COR-L47 (cell line): Measurements from ENCODE around the gene PAQR4.
A peak's percentile ranks its signal among the peaks of the same experiment; 100 is the strongest.

ENCODE experiments used
- DNase-seq: peaks from one replicate; lab custom pipeline; 2025; lab: John Stamatoyannopoulos, UW

PAQR4 gene

DNA sequence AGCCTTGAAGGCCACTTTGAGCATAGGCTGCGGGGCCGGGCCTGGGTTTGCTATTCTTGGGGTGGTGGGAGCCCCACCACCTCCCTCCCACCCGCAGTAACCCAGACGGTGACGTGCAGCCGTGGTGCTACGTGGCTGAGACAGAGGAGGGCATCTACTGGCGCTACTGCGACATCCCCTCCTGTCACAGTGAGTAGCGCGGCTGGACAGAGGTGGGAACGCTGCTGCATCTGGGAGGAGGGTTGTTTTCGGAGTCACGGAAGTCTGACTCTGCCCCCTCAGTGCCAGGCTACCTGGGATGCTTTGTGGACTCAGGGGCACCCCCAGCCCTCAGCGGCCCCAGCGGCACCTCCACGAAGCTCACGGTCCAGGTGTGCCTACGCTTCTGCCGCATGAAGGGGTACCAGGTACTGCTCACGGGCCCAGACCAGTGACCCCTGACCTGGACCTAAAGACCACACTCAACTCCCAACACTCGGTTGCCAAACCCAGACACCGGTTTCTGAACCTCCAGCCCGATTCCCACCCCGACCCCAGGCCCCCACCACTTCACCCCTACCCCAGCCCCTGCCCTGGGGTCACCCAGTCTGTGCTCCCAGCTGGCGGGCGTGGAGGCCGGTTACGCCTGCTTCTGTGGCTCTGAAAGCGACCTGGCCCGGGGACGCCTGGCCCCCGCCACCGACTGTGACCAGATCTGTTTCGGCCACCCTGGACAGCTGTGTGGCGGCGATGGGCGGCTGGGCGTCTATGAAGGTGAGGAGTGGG lies 2.9 kb upstream of the PAQR4 start:
- no peak for DNase-seq

DNA sequence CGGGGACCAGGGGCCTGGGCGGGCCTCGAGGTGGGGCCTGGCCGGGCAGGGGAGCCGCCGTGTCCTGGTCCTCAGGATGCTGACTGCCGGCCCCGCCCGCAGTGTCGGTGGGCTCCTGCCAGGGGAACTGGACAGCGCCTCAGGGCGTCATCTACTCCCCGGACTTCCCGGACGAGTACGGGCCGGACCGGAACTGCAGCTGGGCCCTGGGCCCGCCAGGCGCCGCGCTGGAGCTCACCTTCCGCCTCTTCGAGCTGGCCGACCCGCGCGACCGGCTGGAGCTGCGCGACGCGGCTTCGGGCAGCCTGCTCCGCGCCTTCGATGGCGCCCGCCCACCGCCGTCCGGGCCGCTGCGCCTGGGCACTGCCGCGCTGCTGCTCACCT lies 2.3 kb upstream of the PAQR4 start:
- DNase-seq = no peak

DNA sequence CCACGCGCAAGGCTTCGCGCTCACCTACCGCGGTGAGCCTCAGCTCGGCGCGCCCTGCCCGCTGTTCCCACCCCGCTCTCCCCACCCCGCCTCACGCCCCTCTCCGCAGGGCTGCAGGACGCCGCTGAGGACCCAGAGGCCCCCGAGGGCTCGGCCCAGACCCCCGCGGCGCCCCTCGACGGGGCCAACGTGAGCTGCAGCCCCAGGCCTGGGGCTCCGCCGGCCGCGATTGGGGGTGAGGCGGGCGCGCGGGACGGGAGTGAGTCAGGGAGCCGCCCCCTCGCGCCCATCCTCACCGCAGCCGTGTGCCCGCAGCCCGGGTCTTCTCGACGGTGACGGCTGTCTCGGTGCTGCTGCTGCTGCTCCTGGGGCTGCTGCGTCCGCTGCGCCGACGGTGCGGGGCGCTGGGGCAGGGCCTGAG lies 1.9 kb upstream of the PAQR4 start:
- DNase-seq = no peak

GRCh38 chr16:2967721-2968161 lies 1.4 kb upstream of the PAQR4 start:
- no peak for DNase-seq

DNA sequence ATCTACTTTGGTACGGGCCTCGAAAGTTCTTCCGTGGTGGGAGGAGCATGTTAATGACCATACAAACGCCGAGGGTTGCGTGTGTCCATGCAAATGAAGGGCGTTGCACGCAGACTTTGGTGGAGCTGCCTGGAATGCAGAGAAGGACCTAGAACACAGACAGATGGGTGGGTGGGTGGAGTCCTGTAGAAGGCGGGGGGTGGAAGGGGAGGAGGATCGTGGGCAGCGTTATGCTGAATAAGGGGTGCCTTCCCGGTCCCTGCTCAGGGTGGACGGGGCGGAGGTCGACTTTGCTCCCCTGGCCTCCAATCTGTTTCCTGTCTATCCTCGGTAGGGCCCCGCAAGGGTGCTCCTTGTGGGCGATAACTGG lies 795 bp upstream of the PAQR4 start:
- DNase-seq = no peak

DNA sequence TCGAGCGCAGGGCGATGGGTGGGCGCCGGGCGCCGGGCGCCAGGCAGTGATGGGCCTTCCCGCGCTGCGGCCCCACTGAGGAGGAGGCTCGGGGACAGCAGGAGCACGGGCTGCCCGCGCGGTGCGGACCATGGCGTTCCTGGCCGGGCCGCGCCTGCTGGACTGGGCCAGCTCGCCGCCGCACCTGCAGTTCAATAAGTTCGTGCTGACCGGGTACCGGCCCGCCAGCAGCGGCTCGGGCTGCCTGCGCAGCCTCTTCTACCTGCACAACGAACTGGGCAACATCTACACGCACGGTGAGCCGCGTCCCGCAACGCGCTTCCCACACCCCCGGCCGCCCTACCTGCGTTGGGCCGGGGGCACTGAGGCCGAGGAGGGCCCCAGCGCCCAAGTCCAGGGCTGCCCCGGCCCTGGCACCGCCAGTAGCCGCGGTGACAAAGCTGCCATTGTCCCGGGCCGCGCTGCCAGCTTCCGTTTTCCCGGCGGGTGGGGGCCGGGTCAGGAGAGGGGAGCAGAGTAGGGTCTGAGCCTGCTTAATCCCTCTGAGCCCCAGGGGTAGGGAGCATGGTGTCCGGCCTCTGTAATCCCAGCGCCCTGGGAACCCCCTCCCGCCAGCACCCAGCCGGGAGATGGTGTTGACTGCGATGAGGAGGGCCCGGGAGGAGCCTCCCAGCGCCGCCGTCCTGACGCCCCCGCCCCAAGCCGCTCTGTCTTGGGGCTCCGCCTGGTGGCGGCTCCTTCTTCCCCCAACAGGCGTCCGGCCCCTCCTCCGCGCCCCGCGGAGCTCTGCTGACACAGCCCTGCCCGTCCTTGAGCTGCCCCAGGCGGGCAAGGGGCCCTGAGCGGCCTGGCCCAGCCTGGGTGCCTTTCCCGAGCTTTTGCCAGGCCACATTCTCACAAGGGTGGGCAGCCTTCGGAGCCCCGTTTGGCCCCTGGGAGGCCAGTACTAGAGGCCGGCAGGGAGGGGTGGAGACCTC lies 685 bp downstream of the PAQR4 start:
- peak; percentile 69 for DNase-seq

- DNase-seq = no peak
Observed at GRCh38 chr16:2970563-2970962, 1.4 kb downstream of the PAQR4 start.

GRCh38 chr16:2971134-2971984 lies 2.2 kb downstream of the PAQR4 start:
- no peak for DNase-seq

DNA sequence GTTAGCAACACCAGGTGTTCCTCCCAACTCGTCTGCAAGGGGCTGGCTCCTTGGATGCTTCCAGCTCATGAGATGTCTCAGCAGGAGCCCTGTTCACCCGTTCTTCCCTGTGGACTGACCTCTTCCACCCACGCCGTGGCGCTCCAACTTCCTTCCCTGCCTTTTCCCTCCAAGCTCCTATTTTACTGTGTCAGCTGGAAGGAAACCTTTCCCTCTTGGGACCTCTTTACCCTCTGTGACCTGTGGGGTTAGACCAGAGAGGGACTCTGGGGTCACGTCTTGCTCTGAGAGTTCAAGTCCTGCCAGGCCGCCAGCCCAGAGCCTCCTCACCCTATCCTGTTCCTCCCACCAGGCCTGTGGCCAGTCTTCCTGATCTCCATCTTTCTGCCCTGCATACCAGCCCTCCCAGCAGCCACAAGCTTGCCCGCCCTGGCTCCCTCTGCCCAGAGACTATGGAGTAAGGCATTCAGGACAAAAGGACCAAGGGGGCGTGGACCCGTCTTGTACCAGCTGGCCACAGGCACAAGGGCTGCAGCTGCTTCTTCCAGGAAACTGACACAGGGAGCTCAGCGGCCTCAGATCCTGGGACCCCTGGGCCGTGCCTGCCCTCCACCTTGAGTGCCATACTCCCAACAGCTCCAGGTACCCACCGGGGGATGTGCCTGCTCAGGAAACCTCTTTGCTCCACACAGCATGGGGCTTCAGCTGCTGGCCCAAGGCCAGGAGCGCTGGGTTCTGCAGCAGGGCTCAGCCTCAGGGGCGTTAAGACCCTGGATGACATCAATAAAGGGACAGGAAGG lies 3.0 kb downstream of the PAQR4 start:
- no peak for DNase-seq

DNA sequence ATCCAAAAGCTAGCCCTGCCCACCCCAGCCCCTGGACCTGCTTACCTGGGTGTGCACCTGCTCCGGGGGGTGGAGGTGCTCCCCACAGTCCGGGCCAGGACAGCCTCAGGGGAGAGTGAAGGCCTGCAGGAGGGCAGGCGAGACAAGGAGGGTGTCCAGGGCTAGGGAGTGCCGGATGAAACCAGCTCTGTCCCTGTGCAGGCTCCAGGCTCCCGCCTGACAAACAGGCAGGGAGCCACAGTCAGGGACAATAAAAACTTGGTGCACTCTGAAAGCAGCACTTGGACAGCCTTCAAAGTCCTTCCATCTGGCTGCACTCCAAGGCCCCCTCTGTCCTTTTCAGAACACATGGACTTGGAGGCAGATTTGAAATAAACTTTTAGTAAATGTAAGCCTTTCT lies 3.9 kb downstream of the PAQR4 start:
- DNase-seq = no peak

GRCh38 chr16:2973605-2974318 lies 4.6 kb downstream of the PAQR4 start:
- no peak for DNase-seq

DNA sequence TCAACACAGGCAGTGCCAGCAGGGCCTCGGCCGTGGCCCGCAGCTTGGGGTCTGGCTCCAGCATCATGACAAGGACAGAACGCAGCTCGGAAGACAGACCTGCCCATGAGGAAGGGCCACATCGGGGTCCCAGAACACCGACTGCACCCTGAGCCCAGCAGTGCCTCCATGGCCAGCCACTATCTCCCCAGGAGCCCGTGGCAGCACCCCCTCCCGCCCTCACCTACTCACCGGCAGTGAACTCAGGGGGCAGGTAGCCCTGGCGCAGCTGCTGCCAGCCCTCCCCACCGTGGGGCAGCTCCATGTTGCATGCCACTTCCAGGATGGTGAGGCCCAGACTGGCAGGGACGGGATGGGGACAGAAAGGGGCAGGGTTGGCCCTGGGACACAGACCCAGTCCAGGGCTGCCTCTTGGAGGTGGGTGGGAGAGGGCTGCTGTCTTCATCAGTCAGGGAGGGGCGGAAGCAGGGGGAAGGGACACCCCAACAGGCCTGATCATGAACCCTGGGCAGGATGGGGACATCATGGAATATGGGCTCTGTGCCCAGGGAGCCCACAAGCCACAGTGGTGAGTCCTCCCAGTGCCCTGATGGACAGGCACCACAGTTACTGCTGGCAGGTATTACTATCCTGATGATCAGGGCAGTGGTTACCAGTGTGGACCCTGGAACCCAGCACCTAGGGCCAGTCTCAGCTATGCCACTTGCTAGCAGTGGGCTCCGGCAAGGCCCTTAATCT lies 5.3 kb downstream of the PAQR4 start:
- no peak for DNase-seq

DNA sequence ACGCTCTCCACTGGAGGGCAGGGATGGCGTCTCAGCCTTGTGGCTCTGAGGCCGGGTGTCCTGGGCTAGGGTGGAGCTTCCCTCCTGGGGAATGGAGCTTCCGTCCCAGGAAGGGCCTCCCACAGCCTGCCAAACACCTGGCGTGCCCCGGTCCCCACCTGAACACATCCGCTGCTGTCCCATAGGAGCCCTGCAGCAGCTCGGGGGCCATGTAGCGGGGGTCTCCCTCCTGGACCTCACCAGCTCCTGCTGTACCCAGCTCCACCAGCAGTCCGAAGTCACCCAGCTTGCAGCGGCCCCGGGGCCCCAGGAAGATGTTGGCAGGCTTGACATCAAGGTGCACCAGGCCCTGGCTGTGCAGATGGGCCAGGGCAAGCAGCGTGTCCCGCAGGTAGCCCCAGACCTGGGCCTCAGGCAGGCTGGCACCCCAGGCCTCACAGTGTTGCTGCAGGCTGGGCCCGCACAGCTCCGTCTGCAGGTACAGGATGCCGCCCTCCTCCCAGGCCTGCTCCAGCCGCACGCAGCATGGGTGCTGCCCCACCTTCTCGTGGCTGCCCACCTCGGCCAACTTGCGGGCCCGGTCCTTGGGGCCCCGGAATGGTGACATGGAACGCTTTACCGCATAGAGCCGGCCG lies 6.1 kb downstream of the PAQR4 start:
- no peak for DNase-seq

DNA sequence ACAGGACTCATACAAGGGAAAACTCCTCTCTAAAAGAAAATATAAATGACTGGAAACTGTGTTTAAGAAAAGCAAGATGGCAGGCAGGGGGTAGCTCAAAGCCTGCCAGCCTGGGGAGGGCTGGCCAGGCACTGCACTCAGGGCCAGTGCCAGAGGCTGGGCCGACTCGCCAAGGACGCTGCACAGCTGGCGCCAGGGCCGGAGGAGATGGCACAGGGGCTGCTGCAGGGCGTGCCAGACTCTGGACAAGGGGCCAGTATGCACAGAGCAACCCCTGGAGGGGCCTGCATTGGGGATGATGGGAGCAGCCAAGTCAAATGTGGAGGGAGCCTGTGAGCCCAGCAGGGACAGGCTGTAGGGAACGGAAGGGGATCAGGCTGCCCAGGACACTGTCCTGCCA lies 7.1 kb downstream of the PAQR4 start:
- DNase-seq = no peak

- no peak for DNase-seq
Observed at GRCh38 chr16:2976673-2977072, 7.5 kb downstream of the PAQR4 start.

DNA sequence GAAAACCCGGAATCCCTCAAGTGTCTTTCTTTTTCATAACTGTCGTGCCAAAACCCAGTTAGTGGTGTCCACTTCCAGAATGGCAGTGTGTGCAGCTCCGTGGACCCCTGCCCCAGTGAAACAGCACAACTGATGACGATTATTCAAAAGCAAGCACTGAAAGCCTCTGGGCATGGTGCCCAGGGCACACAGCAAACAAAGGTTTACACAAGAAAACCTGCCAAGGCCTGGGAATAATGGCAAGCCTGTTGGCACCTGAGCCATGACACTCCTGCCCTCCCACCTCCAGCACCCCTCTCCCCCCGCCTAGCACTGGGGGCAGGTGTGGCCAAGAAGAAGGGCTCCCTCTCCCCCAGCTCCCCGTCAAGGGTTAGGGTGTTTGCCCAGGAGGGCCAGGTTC lies 8.3 kb downstream of the PAQR4 start:
- DNase-seq = peak; percentile 87

GRCh38 chr16:2979669-2980226 lies 10.6 kb downstream of the PAQR4 start:
- DNase-seq = no peak

DNA sequence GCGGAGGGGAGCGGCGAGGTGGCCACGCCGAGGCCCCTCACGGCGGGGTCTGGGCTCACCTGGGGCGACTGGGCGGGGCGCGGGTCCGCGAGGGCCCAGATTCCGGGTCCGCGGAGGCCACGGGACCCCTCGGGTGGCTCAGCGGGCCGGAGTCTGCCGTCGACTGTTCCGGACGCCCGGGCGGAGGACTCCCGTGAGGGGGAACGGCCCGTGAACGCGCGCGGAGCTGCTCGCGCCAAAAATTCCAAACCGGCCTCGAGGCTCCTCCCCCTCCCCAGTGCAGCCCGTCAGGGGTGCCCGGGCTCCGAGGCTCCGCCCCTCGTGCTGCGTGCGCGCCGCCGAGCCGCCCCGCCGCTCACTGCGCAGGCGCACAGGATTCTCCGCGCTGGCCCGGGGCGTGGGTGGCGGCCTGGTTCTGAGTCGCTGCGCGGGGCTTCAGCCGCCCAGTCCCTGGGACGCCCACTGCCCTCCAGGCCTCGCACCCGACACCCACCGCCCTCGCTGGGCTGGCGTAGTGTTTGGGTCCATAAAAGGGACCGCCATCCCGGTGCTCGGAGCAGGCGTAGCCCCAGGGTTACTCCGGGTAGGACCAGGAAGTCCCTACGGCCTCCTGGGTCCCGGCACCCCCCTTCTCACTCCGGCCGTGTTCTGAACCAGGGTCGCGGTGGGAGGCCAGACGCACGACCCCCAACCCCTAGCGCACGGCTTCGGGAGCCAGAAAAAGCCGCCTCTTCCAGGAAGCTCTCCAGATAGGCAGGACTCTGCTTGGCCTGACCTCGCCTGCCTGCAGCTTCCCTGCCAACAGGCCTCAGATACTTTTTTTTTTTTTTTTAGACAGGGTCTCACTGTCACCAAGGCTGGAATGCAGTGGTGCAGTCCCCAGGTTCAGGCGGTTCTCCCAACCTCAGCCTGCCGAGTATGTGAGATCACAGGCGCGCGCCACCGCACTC lies 11.4 kb downstream of the PAQR4 start, which contains the start of gene PKMYT1:
TSS of gene PKMYT1 (minus strand) at position 220 of the 950 bp plus-strand sequence. CDS start 789 bp downstream, outside the sequence.
- peak; percentile 88 for DNase-seq
